Activated CD4-positive, CD25-positive, alpha-beta regulatory T cell treated with anti-CD3 and anti-CD28 coated beads, Interleukin-2, amount 50 U/mL, for 16 hours (primary cell): Measurements from ENCODE around the gene DNLZ.

Source experiments
- DNase-seq: peaks from one replicate; pipeline ENCODE4 v3.0.0-alpha.2; 2020; ENCODE audit warnings: low read depth, low spot score

The DNLZ gene

DNA sequence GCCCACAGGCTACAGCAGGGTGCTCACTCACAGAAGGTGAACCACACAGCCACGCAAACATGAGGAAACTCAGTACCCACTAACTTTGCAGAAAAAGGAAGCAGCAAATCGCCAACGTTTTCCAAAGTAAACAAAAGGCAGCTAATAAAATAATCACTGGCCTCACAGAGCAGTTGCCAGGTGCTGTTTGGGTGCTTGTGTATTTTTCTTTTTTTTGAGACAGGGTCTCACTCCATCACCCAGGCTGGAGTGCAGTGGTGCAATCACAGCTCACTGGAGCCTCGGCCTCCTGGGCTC, 32.6 kb upstream of the DNLZ start:
- no peak for DNase-seq

DNA sequence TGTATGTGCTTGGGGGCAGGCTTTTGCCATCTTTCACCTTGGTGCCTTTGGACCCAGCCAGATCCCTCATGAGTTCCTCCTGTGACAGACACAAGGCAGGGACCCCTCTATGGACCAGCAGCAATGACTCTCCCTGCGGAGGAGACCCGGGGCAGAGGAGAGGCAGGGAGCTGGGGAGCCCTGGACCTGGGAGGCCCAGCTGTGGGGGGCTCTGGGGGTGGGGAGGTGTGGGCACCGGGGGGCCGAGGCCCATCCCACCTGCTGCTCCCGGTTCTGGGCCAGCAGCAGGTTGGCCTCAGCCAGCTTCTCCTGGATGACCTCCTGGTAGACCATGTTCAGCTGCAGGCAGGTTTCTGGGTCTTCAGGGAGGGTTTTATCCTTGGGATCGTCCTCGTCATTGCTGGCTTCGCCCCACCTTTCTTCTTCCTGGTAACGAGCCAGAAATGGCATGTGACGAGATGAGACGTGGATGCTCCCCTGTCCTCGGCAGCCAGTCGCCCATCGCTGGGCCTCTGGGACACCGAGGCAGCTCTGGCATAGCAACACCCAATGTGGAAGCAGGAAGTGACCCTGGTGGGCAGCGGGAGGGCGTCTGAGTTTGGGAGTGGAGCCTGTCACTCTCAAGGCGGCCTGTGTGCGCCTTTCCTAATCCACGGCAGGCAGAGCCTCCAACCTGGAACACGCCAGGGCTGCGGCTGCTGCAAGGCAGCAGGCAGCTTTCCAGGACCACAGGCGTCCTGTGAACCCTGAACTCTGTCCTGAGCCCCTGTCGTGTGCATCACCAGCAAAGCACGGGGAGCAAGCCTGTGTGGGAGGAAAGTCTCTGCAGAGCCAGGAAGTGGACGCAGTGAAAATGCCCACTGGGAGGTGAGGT, 32.0 kb upstream of the DNLZ start:
- DNase-seq = no peak

DNA sequence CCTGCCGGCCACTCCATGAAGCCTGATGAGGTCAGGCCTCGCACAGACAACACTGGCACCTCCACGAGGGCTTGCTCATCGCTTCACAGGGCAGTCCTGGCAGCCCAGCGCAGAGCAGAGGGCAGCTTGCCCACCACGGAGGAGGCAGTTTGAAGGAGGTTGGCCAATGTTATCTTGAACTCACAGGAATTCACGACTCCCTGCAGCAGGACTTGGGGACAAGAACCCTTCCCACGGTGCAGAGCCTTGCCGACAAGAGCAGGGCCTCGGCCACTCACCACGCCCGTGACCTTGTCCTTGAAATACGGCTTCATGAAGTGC, 31.4 kb upstream of the DNLZ start:
- DNase-seq = no peak

DNA sequence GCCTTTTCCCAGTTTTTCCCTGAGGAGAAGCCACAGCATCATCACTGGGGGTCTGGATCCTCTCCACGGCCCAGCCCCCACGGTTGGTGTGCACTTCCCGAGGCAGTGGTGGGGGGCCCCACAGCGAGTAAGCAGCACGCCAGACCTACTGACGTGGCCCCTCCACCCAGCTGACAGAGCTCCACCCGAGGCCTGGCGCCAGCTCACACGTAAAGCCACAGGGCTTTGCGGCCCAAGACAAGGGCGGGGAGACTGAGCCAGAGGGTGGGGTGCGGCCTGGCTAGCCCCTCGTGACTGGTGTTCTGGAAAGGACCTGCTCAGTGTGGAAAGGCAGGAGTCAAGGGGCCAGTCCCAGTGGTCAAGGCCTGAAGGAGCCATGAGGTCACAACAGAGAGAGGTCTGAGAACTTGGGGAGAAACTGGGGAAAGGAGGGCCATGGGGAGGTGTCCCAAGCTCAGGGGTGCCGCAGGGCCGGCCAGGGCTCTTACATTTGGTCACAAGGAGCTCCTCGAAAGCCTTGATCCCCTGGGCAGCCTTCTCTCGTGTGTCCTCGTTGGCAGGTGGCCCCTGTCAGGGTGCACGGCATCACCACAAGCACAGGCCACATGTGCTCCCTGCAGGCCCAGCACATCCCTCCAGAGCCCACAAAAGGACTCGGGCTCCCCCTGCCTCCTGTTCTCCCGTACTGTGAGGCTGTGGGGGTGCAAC, 30.9 kb upstream of the DNLZ start:
- no peak for DNase-seq

DNA sequence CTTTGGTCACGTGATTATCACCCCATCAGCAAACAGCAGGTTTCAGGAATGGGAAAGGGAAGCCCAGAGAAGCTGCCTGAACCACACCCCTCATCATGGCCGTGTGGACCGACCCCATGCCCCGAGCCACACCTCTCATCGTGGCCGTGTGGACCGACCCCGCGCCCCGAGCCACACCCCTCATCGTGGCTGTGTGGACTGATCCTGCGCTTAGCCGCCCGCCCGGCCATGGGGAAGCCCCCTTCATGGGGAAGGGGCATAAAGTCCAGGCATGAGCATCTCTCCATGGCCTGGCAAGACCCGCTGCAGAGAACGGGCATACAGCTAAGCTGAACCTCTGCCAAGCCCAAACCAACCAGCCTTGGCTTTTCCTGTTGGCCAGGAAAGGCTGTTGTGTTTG, 30.0 kb upstream of the DNLZ start:
- no peak for DNase-seq

DNA sequence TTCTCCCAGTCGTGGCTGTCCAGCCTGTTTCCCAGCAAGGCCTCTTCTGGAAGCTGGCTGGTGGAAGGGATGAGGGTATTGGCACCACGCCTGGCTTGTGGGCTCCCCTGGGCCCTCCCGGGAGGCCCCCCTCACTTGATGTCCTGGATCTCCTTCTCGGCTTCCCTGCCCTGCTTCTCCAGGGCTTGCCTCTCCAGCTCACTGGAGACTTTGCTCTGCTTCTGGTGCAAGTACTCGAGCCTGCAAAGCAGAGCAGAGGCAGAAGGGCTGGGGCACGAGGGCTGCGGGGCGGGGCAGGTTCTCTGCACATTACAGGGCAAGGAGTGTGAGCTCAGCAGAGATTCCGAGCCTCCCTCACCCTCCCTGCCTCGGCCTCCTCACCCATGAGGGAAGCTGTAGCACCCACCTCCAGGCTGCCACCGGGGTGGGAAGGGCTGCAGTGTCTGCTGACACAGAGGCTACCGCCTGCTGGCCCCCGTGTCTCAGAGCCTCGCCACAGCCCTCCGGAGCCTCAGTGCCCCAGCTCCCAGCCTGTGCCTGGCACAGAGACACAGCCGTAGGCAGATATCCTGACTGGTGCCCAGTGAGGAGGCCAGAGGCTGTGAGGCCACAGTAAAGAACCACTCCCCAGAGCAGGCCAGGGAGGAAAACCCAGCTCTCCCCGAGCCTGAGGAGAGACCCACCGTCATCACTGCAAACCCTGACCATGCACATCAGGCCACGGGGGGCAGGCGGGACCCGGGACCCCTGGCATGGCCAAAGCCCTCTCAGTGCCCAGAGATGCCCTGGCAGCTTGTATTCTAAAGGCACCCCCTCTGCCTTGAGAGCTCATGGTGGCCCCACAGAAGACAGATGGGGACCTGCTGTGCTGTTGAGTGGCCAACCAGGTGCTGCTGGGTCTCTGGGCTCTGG, 29.2 kb upstream of the DNLZ start:
- DNase-seq = no peak

DNA sequence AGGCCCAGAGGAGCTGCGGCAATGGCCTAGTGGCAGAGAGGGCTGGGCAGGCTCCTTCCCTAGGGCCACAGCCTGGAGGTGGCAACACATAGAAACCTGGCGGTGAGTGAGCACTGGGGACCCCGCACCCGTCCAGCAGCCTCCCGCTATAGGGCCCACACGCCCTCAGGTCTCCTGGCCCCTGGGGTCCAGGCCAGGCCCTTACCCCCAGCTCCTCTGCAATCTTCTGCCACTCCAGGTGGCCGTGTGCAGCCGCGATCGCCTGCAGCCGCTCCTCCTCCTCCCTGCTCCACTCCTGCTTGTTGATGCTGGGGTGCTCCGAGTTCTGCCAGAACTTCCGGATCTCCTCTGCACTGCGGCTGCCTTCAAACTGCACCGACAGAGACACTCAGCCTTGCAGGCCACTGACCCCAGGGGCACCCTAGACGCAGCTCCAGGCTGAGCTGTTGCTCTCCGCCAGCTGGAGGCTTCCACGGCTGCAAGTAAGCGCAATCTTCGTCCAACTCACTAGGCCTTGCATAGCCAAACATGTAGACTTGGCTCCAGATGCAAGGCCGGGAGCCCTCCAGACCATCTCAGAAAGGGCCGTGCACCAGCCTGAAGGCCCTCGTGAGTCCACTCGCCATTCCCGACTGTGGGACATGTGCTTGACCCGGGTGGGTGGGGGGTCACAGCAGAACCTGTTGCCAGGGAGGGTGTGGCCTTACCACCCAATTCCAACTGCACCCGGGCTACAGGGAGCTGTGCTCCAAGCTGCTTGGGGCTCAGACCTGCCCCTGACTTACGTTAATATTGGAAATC, 28.4 kb upstream of the DNLZ start:
- DNase-seq = no peak

DNA sequence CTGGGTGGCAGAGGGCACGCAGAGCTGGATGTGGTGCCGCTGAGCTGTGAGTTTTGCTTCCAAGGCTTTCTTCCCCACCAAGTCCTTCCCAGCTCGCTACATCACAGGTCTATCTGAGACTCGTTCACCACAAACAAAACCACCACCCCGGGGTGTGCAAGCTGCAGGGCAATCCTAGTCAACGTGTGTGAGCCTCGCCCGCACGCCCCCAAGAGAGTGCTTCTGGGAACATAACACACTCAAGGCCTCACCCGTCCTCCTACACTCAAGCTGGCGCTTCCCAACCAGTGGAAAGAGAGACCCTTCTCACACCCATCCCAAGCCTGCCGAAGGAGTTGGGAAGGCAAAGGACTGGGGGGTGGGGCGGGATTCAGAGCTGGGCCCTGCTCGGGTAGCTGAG, 25.9 kb upstream of the DNLZ start:
- no peak for DNase-seq

DNA sequence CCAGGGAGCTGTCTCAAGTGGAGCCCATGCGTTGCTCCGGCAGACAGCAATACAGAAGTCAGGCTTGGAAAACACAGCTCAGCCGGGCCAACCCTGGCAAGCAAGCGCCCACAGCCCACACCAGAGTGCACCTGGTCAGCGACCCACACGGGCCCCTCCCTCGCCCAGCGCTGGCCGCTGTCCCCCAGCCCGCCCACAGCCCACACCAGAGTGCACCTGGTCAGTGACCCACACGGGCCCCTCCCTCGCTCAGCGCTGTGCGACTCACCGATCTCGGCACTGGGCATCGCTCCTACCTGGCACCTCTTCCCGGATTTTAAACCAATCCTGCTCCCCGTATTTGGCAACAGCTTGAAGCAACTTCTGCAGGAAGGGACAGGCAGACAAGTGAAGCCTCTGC, 23.7 kb upstream of the DNLZ start:
- DNase-seq = no peak

DNA sequence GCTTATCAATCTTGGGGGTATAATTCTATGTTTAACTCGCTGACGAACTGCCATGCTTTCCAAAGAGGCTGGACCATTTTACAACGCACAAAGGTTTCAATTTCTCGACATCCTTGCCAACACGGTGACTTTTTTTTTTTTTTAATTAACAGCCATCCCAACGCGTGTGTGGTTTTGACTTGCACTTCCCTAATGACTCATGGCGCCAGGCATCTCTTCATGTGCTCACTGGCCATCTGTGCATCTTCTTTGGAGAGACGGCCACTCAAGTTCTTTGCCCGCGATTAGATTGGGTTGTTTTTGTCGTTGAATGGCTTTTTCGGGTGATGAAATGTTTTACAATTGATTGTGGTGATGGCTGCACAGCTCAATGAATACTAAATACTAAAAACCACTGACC, 22.5 kb upstream of the DNLZ start:
- no peak for DNase-seq

DNA sequence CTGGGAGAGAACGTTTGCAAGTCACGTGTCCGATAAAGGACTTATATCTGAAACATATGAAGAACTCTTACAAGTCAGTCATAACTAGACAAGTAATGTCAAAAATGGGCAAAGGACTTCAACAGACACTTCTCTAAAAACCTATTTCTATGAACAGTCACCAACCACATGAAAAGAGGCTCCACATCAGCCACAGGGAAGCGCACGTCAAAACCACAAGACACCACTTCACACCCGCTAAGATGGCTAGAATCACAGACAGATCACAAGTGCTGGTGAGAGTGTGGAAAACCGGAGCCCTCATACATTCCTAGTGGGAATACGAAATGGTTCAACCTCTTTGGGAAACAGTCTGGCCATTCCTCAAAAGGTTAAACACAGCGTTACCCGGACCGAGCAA, 21.5 kb upstream of the DNLZ start:
- no peak for DNase-seq

DNA sequence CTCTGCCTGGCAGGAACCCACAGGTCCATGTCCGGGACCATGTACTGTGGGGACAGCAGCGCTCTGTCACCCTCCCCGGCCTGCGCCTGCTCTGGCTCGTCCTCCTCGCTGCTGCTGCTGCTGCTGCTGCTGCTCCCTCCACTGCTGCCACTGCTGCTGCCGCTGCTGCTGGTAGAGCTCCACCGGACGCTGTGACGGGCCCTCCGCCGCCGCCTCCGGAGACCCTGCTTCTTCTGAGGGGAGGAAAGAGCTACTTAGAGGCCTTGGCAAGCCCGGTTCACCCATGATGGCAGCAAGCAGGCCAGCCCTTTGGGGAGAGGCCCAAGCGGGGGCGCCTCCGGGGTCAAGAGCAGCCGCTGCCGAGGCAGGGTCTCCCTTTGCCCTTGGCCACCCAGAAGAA, 19.9 kb upstream of the DNLZ start:
- DNase-seq = no peak

DNA sequence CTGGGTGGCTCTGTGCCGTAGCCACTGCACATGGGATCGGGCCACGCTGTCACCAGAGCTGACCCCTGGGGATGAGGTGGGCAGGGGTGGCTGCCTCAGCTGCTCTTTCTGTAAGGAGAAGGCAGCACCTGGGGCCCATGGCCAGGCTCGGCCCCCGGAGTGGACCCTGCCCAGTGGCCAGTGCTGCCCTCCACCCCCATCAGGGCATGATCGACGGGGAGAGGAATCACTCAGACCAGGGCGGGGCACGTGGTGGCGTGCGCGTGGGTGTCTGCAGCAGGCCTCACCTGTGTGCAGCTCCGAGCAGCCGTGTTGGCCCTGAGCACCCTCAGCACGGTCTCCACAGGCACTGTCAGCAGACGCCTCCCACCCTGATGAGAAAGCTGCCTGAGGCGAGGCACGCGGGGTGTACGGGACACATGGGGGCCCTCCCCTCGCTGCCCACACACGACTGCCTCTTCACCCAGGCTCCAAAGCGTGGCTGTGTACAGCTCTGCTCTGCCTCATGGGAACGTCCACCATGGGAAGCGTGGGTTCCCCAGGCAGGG, 18.5 kb upstream of the DNLZ start:
- DNase-seq = no peak

DNA sequence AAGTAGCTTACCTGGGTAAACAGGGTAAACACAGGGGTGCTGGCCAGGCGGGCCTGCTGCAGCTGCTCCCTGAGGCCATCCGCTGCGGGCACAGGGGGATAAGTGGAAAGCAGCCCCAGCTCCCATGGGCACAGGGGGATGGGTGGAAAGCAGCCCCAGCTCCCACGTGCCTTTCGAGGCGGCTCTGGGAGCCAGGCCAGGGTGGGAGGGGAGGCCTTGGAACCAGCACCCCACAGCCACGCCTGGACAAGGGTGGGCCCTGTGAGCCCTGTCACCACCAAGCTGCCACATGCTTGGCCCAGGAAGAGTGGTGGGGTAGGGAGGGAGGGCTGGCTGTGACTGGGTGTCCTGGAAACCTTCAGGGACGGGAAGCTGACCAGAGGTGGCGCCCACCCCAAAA, 17.8 kb upstream of the DNLZ start:
- DNase-seq = no peak

DNA sequence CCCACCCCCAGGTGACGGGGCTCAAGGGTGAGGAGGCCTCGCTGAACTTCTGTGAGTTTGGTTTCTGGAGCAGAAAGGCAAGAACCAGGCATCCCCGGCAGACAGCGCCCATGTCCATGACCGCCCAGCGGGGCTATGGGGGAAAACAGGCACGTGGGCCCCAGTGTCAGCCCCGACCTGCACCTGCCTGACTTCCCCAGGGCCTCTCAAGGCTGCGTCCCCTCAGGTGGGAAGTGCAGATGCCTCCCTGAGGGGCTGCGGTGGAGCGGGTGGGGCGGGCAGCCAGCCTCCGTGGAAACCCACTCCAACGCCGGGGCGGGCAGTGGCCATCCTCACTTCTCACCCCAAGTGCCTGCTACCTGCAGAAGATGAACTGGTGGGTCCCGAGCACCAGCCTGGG, 16.8 kb upstream of the DNLZ start:
- no peak for DNase-seq

DNA sequence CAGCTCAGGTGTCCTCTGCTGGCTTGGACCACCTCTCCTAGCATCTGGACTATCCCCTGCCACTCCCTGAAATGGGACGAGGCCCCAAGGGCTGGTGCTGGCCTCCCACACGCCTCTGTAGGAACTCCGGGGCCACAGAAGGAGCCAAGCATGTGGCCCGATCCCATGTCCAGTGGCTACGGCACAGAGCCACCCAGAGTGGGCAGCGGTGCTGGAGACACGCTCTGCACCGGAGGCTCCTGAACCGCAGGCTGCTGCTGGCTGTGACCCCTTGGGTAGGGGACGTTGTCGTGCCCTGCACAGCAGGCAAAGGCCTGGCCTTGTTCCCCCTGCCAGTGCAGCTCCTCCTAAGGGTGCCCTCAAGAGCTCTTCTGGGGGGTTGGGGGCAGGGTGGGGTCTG, 16.3 kb upstream of the DNLZ start:
- no peak for DNase-seq

DNA sequence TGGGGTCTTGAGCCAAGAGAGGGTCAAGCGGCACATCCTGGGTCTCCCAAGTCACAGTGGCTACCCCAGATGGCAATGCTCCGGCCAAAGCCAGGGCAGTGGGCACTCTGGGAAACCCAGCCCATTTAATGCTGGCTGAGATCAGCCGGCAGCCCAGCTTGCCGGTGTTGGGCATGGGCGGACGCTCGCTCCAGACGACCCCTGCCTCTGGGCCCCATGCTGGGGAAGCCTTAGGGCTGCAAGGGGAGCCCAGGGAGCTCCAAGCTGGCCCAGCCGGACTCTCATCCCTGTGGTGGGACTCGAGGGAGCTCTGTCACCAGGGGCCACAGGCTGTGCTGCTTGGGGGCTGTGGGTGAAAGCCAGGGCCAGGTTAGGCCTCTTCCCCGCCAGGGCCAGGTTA, 15.9 kb upstream of the DNLZ start:
- DNase-seq = no peak

DNA sequence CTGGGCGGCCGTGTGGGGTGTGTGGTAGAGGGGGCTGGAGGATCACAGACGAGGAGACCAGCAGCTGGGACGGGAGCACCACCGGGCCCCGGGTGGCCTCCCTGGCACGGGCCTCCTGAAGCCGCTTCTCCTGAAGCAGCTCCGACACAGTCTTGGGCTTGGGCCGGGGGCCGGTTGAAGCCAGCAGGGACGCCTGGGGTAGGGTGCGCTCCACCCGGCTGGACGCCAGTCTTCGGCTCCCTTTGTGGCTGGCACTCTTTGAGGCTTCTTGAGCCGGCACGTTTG, 15.4 kb upstream of the DNLZ start:
- DNase-seq = no peak

DNA sequence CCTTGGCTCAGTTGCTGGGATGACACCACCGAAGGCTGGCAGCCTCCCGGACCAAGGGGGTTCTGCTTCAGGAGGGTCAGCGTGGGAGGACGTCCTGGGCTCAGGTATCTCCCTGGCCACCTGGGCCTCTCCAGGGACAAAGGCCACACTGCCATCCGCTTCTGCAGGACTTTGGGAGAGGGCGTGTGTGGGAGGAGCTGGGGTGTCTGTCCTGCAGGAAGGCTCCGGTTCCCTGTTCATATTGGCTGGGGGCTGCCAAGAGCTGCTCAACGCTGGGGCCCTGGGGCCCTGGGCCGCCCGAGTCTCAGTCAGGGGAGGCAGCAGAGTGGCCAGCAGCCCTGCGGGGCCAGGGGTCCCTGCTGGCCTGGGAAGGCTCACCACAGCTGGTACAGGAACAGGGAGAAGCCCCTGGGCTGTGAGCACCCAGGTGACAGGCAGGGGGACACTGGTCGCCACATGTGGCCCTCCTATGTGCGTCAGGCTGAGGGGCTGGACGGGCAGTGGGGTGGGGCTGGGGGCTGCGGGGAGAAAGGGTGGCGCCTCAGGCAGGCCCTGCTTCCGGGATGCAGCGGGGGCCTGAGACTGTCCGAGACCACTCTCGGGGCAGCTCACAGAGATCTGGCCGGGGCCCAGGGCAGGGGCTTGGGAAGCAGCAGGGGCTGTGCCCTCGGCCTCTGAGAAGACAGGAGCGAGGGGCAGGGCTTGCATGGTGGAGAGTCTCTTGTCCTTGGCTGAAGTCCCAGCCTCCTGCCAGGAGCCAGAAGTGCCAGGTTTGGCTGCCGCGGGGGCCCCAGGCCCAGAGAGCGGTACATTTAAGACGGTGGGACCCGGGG, 14.8 kb upstream of the DNLZ start:
- DNase-seq = no peak

DNA sequence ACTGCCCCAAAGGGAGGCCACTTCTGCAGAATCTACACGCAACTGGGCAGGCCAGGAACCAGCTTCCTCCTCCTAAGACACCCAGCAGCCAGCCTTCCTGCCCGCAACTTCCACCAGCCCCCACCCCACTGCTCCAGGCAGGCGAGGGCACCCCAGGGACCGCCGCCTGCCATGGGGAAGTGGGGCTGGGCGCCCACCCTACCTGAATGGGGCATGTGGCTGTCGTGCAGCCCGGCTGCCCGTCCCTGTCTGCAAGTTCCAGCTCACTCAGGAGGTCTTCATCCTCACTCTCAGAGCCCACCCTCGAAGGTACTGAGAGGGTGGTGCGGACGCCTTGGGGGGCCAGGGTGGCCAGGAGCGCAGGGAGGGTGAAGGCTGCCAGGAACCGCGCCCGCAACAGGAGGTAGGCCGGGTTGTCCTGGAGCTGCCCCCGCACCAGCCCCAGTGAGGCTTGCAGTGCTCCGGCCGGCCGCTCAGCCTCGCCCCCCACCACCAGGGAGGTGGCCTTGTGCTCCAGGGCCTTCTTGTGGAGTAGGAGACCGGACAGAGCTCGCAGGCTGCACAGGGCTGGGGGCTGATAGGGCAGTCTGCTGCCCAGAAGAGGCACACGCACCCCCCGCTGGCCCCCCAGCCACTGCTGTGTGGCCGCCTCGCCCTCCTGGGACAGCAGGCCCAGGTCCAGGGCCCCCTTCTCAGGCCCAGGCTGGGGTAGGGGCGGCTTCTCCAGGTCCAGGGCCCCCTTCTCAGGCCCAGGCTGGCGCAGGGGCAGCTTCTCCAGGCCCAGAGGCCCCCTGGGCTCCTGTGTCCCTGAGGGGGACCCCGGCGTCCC, 14.0 kb upstream of the DNLZ start:
- DNase-seq = no peak
